Pulmonary artery endothelial cell (primary cell): ENCODE measurements around the gene FAM168A. TPM values are rescaled to one million over a fixed set of nuclear protein-coding genes. Genes with fewer than 3 reads are reported as not detected.

Experiments used
- total RNA-seq: library from RNA; depleted of rRNA; stranded (reverse); fragments of >200 nt; gene quantifications from 2 replicates; pipeline ENCODE4 v1.2.3, GENCODE V29; 2014

FAM168A gene
- total RNA-seq, 1 donor from 2014 or later: 8.4 TPM

Other genes with a start within 250 kb of the FAM168A start
- 6.8 and 8.6 TPM in 2 replicates for gene RELT, start 221.7 kb downstream of the FAM168A start, total RNA-seq
- 0.26 and 0.42 TPM in 2 replicates for gene PLEKHB1, start 48.5 kb upstream of the FAM168A start, total RNA-seq
- gene RAB6A, start 163.0 kb upstream of the FAM168A start, total RNA-seq: 96.9 and 111 TPM in 2 replicates
- 28.6 and 41.0 TPM in 2 replicates for gene MRPL48, start 189.8 kb upstream of the FAM168A start, total RNA-seq